ENCODE data around the gene LY6G6D.

LY6G6D gene

GRCh38 chr6:31767096-31767645 is 52.0 kb downstream of the LY6G6D start:
- DNase-seq, result no peak
